B cell (primary cell): Measurements from ENCODE around the gene ANKRD65. TPM values are rescaled to one million over a fixed set of nuclear protein-coding genes. Genes with fewer than 3 reads are reported as not detected.
A peak's percentile ranks its signal among the peaks of the same experiment; 100 is the strongest.

Experiments used
- ATAC-seq: fragments of 200-7000 bp; cut with Tn5 transposase; one replicate; pipeline ENCODE4 v1.10.0; 2021; ENCODE audit warnings: low read depth, mild to moderate bottlenecking, moderate number of reproducible peaks, moderate library complexity
- CTCF ChIA-PET: fragments of 350-600 bp; sonication (Branson Sonifier 250); formaldehyde crosslinking; loops from one replicate; lab custom pipeline; 2021; ENCODE audit warnings: antibody characterized with exemption, inconsistent platforms; lab: Charles Lee
- POLR2A ChIA-PET: fragments of 350-600 bp; sonication (Branson Sonifier 250); formaldehyde crosslinking; loops from one replicate; lab custom pipeline; 2021; ENCODE audit warnings: antibody characterized with exemption; lab: Charles Lee
- DNase-seq: peaks from one replicate; pipeline ENCODE4 v3.0.0; 2013
- H2AFZ ChIP-seq: 2 replicates; pipeline ENCODE4 v1.6.1; 2012; ENCODE audit warnings: mild to moderate bottlenecking, low read depth, low read length; ENCODE audit not compliant: insufficient read depth, poor library complexity, severe bottlenecking
- H3K27ac ChIP-seq, 2 donors: 1 replicate in 1 of 2; 2 replicates in 1 of 2; pipeline ENCODE4 v1.5.1; 2012 to 2013; ENCODE audit warnings: low read length in 2 of 2, mild to moderate bottlenecking in 2 of 2, moderate library complexity in 1 of 2
- H3K27me3 ChIP-seq, 4 experiments: fragments of 200-600 bp in 1 of 4; sonication (generic) in 1 of 4; replicated peaks in 1 of 4; 1 replicate in 2 of 4; 2 replicates in 2 of 4; pipeline versions ENCODE4 v1.6.1 to v1.7.0; 2013 to 2016; ENCODE audit warnings: low read length in 3 of 4, mild to moderate bottlenecking in 2 of 4, mixed read lengths in 1 of 4, moderate library complexity in 1 of 4; ENCODE audit not compliant: insufficient read depth in 4 of 4, control insufficient read depth in 3 of 4; ENCODE audit errors: control extremely low read depth in 1 of 4
- H3K36me3 ChIP-seq, 2 experiments: replicated peaks in 1 of 2; 1 replicate in 1 of 2; 2 replicates in 1 of 2; pipeline versions ENCODE4 v1.6.1 to v1.7.1; 2013; ENCODE audit warnings: low read length in 1 of 2; ENCODE audit not compliant: insufficient read depth in 2 of 2, control insufficient read depth in 1 of 2; ENCODE audit errors: control extremely low read depth in 1 of 2, extremely low read depth in 1 of 2
- H3K4me1 ChIP-seq, 2 donors: fragments of 200-600 bp in 1 of 2; sonication (generic) in 1 of 2; 1 replicate in 1 of 2; 2 replicates in 1 of 2; pipeline versions ENCODE4 v1.5.1 to v1.6.1; 2013 to 2017; ENCODE audit warnings: low read length in 2 of 2; ENCODE audit not compliant: control insufficient read depth in 2 of 2, insufficient read depth in 2 of 2
- H3K4me2 ChIP-seq: replicated peaks from 2 replicates; pipeline ENCODE3; 2012; ENCODE audit warnings: mild to moderate bottlenecking, low read depth, low read length; ENCODE audit not compliant: poor library complexity, severe bottlenecking
- H3K4me3 ChIP-seq, 5 experiments: fragments of 200-600 bp in 1 of 5; sonication (generic) in 1 of 5; 1 replicate in 3 of 5; 2 replicates in 2 of 5; pipeline versions ENCODE4 v1.5.1 to v1.7.0; 2011 to 2016; ENCODE audit warnings: low read length in 4 of 5, mild to moderate bottlenecking in 4 of 5, low read depth in 2 of 5, control low read depth in 1 of 5, moderate library complexity in 1 of 5; ENCODE audit not compliant: insufficient read depth in 1 of 5; ENCODE audit errors: control extremely low read depth in 1 of 5, extremely low read depth in 1 of 5
- H3K79me2 ChIP-seq: fragments of 200-600 bp; sonication (generic); one replicate; pipeline ENCODE4 v1.6.0; 2016; ENCODE audit warnings: low read length; ENCODE audit not compliant: control insufficient read depth, insufficient read depth
- H3K9ac ChIP-seq: fragments of 200-600 bp; sonication (generic); 2 replicates; pipeline ENCODE4 v1.6.1; 2017; ENCODE audit warnings: mild to moderate bottlenecking, low read length, moderate library complexity
- H3K9me3 ChIP-seq, 3 donors: one replicate each; pipeline versions ENCODE4 v1.6.1 to v1.7.1; 2013; ENCODE audit warnings: low read length in 2 of 3; ENCODE audit not compliant: control insufficient read depth in 2 of 3, insufficient read depth in 1 of 3; ENCODE audit errors: control extremely low read depth in 1 of 3
- H4K20me1 ChIP-seq: 2 replicates; pipeline ENCODE4 v1.6.0; 2012; ENCODE audit warnings: mild to moderate bottlenecking, low read length; ENCODE audit not compliant: insufficient read depth, control insufficient read depth, poor library complexity, severe bottlenecking
- H3K27ac Mint-ChIP-seq: one replicate; pipeline ENCODE4 v1.8.0; 2021; ENCODE audit warnings: mixed read lengths
- H3K27me3 Mint-ChIP-seq: one replicate; pipeline ENCODE4 v1.8.0; 2021; ENCODE audit warnings: mixed read lengths
- H3K4me1 Mint-ChIP-seq: one replicate; pipeline ENCODE4 v1.8.0; 2021; ENCODE audit warnings: mixed read lengths
- H3K4me3 Mint-ChIP-seq: one replicate; pipeline ENCODE4 v1.8.0; 2021; ENCODE audit warnings: mixed read lengths
- H3K9me3 Mint-ChIP-seq: one replicate; pipeline ENCODE4 v1.8.0; 2022; ENCODE audit warnings: mixed read lengths; ENCODE audit not compliant: insufficient read depth
- EZH2 ChIP-seq: IDR thresholded peaks from 2 replicates; pipeline ENCODE4 v1.6.1; 2012; ENCODE audit warnings: borderline replicate concordance, low read depth, mild to moderate bottlenecking, moderate library complexity, low read length; ENCODE audit not compliant: insufficient read depth, poor library complexity, severe bottlenecking
- WGBS: methylation state at CpG from one replicate; pipeline ENCODE4 v1.1.5; 2013; ENCODE audit warnings: missing lambda C conversion rate; ENCODE audit not compliant: insufficient coverage; 5-methylcytosine and 5-hydroxymethylcytosine counted together
- intact Hi-C: fragments of 100-400 bp; cut with micrococcal nuclease; formaldehyde crosslinking; loops from one replicate; pipeline ENCODE4 v1.10.0; 2022
- polyA plus RNA-seq: library from polyadenylated mRNA; depleted of rRNA; stranded (reverse); fragments of >200 nt; gene quantifications from 2 replicates; pipeline ENCODE4 v1.2.3, GENCODE V29; 2012
- total RNA-seq, 2 donors: library from RNA; stranded (reverse); fragments of 120-200 nt in 1 of 2; gene quantifications; 1 replicate in 1 of 2; 2 replicates in 1 of 2; pipeline versions ENCODE4 v1.2.3 to v1.2.4, GENCODE V29; 2013 to 2022
- TF ChIP-seq, protein P1 (sequence below): fragments of 200-600 bp; IDR thresholded peaks from one replicate; pipeline ENCODE4 v1.8.0; 2022; ENCODE audit warnings: antibody characterized with exemption, mild to moderate bottlenecking

Gene ANKRD65
- total and polyA plus RNA-seq, 2 donors (not counting 1 experiment from before 2014, with no cell fraction given): 0.12 TPM; not detected in 1

DNA sequence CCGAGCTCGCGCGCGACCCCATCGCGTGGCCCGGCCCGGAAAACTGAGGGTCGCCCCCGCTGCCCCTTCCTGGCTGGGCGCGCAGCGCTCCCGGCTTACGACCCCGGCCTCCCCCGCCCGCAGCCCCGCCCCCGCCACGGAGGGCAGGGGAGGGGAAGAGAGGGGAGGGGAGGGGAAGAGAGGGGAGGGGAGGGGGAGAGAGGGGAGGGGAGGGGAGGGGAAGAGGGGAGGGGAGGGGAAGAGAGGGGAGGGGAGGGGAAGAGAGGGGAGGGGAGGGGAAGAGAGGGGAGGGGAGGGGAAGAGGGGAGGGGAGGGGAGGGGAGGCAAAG lies 6.7 kb upstream of the ANKRD65 start:
- H3K4me3 ChIP-seq: no peak overlapping the region
- H3K9ac ChIP-seq: no peak overlapping the region
- peaks cover 0 to 3% of the 10 kb centered on the region in 2 donors for H3K4me1 ChIP-seq
- DNase-seq: no peak
- H3K9me3 ChIP-seq: peaks cover 0 to 3% (median 0%) of the 10 kb centered on the region in 3 donors
- H4K20me1 ChIP-seq: no peaks in the 10 kb centered on the region
- CTCF ChIA-PET: interaction anchor here (2.3 kb wide), 1 partner anchor 13 kb away, joined by 9 read pairs; no protein-coding TSS in a partner anchor
- no peak overlapping the region for H3K27ac Mint-ChIP-seq
- 18% methylated on average over 7 of the region's 22 CpGs for WGBS
- H3K79me2 ChIP-seq: no peaks in the 10 kb centered on the region
- POLR2A ChIA-PET: no interaction called here
- peaks cover 0 to 34% (median 5%) of the 10 kb centered on the region in 4 experiments for H3K27me3 ChIP-seq
- H3K4me2 ChIP-seq: peak overlapping the region; percentile 67
- H3K4me1 Mint-ChIP-seq: peaks cover 3% of the 10 kb centered on the region
- no peak overlapping the region for H2AFZ ChIP-seq
- no peak overlapping the region for H3K4me3 Mint-ChIP-seq
- peaks cover 34% of the 10 kb centered on the region for H3K27me3 Mint-ChIP-seq
- no peaks in the 10 kb centered on the region for H3K9me3 Mint-ChIP-seq
- H3K36me3 ChIP-seq: no peaks in the 10 kb centered on the region
- TF ChIP-seq, protein P1, sequence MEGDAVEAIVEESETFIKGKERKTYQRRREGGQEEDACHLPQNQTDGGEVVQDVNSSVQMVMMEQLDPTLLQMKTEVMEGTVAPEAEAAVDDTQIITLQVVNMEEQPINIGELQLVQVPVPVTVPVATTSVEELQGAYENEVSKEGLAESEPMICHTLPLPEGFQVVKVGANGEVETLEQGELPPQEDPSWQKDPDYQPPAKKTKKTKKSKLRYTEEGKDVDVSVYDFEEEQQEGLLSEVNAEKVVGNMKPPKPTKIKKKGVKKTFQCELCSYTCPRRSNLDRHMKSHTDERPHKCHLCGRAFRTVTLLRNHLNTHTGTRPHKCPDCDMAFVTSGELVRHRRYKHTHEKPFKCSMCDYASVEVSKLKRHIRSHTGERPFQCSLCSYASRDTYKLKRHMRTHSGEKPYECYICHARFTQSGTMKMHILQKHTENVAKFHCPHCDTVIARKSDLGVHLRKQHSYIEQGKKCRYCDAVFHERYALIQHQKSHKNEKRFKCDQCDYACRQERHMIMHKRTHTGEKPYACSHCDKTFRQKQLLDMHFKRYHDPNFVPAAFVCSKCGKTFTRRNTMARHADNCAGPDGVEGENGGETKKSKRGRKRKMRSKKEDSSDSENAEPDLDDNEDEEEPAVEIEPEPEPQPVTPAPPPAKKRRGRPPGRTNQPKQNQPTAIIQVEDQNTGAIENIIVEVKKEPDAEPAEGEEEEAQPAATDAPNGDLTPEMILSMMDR: no peak
- no peak for TF ChIP-seq EZH2
- H3K27ac ChIP-seq: no peak overlapping the region
- intact Hi-C loops: no loop called here
- ATAC-seq: no peak

DNA sequence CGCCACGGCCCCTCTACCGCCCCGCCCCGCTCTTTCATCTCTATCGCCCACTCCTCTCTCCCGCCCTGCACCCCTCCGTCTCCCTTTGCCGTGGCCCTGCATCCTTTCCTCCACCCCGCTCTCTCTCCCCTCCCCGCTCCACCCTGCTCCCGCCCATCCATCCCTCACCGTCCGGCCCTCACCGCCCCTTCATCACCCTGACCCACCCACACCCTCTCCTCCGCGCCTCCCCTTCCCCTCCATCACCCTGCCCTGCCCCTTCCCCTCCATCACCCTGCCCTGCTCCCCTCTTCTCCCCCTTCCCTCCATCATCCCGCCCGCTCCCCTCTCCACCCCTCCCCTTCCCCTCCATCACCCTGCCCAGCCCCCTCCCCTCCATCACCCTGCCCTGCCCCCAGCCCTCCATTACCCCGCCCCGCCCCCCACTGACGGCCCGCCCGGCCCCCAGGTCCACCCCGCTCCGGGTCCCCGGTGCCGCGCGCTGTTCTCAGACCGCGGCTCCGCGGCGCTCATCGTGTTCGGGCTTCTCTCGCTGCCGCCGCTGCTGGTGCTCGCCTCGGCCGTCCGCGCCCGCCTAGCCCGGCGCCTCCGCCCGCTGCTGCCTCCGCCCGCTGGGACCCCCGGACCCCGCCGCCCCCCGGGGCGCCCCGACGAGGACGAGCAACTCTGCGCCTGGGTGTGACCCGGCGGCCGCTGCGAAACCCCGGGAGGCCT lies 6.2 kb upstream of the ANKRD65 start:
- DNase-seq: peak; percentile 23
- peaks cover 0 to 34% (median 5%) of the 10 kb centered on the region in 4 experiments for H3K27me3 ChIP-seq
- CTCF ChIA-PET: interaction anchor here (2.3 kb wide), 1 partner anchor 14 kb away, joined by 9 read pairs; no protein-coding TSS in a partner anchor

More for the DNA sequence above, 6.2 kb upstream of the ANKRD65 start:
- peaks cover 36% of the 10 kb centered on the region for H3K27me3 Mint-ChIP-seq
- Histone ChIP-seq H3K27ac (no peak overlapping the region), H3K79me2 (no peaks in the 10 kb centered on the region), H3K4me1 (peaks cover 0 to 3% of the 10 kb centered on the region in 2 donors), H3K4me2 (peak overlapping the region; percentile 67), H3K9ac (no peak overlapping the region), H3K4me3 (no peak overlapping the region), H3K36me3 (no peaks in the 10 kb centered on the region), H2AFZ (no peak overlapping the region), H4K20me1 (no peaks in the 10 kb centered on the region), H3K9me3 (peaks cover 0 to 3% (median 0%) of the 10 kb centered on the region in 3 donors)
- POLR2A ChIA-PET: no interaction called here
- no peak for TF ChIP-seq EZH2
- WGBS: 10% methylated on average over 57 of the region's 66 CpGs
- no peak overlapping the region for H3K27ac Mint-ChIP-seq
- peak; percentile 28 for ATAC-seq
- intact Hi-C loops: no loop called here
- H3K4me1 Mint-ChIP-seq: peaks cover 3% of the 10 kb centered on the region
- no peak overlapping the region for H3K4me3 Mint-ChIP-seq
- no peaks in the 10 kb centered on the region for H3K9me3 Mint-ChIP-seq
